GM23248 (cell line): Measurements from ENCODE around the gene FAM117A. TPM values are rescaled to one million over a fixed set of nuclear protein-coding genes. Genes with fewer than 3 reads are reported as not detected.
A peak's percentile ranks its signal among the peaks of the same experiment; 100 is the strongest.

Source experiments
- DNase-seq: peaks from one replicate; pipeline ENCODE4 v3.0.0-alpha.2; 2015
- H2AFZ ChIP-seq: fragments of 200-600 bp; sonication (generic); 2 replicates; pipeline ENCODE4 v1.6.1; 2016; ENCODE audit warnings: antibody characterized with exemption
- H3F3A ChIP-seq: fragments of 200-600 bp; sonication (generic); 2 replicates; pipeline ENCODE4 v1.6.1; 2016; ENCODE audit warnings: mild to moderate bottlenecking, antibody characterized with exemption, mixed run types; ENCODE audit not compliant: insufficient read depth
- H3K27ac ChIP-seq: fragments of 200-600 bp; sonication (generic); 2 replicates; pipeline ENCODE4 v1.5.1; 2016; ENCODE audit warnings: mild to moderate bottlenecking
- H3K27me3 ChIP-seq: fragments of 200-600 bp; sonication (generic); replicated peaks from 2 replicates; pipeline ENCODE4 v1.6.1; 2016; ENCODE audit warnings: mild to moderate bottlenecking; ENCODE audit not compliant: insufficient read depth
- H3K36me3 ChIP-seq: fragments of 200-600 bp; sonication (generic); 2 replicates; pipeline ENCODE4 v1.6.1; 2016; ENCODE audit warnings: low read depth, mild to moderate bottlenecking
- H3K4me1 ChIP-seq: fragments of 200-600 bp; sonication (generic); 2 replicates; pipeline ENCODE4 v1.6.1; 2016; ENCODE audit warnings: mild to moderate bottlenecking; ENCODE audit not compliant: insufficient read depth
- H3K4me2 ChIP-seq: fragments of 200-600 bp; sonication (generic); one replicate; pipeline ENCODE4 v1.6.1; 2016; ENCODE audit warnings: mild to moderate bottlenecking; ENCODE audit not compliant: unreplicated experiment
- H3K4me3 ChIP-seq: fragments of 200-600 bp; sonication (generic); 2 replicates; pipeline ENCODE4 v1.5.1; 2016; ENCODE audit warnings: mild to moderate bottlenecking
- H3K79me2 ChIP-seq: fragments of 200-600 bp; sonication (generic); 2 replicates; pipeline ENCODE4 v1.6.1; 2016; ENCODE audit warnings: mild to moderate bottlenecking; ENCODE audit not compliant: insufficient read depth
- H3K9ac ChIP-seq: fragments of 200-600 bp; sonication (generic); 2 replicates; pipeline ENCODE4 v1.6.1; 2016; ENCODE audit warnings: mild to moderate bottlenecking
- H3K9me2 ChIP-seq: fragments of 200-600 bp; sonication (generic); 2 replicates; pipeline ENCODE4 v1.6.1; 2016; ENCODE audit warnings: mixed run types, mild to moderate bottlenecking, moderate library complexity; ENCODE audit not compliant: insufficient read depth
- H3K9me3 ChIP-seq: fragments of 200-600 bp; sonication (generic); one replicate; pipeline ENCODE4 v1.6.1; 2017; ENCODE audit warnings: low read depth
- H4K20me1 ChIP-seq: fragments of 200-600 bp; sonication (generic); 2 replicates; pipeline ENCODE4 v1.6.0; 2016; ENCODE audit not compliant: insufficient read depth
- EZH2 ChIP-seq: fragments of 200-600 bp; sonication (generic); IDR thresholded peaks from 2 replicates; pipeline ENCODE4 v1.6.1; 2018; ENCODE audit warnings: antibody characterized with exemption, mild to moderate bottlenecking; ENCODE audit not compliant: insufficient read depth, poor library complexity, severe bottlenecking
- EZH2phosphoT487 ChIP-seq: fragments of 200-600 bp; sonication (generic); IDR thresholded peaks from 2 replicates; pipeline ENCODE4 v1.6.1; 2018; ENCODE audit warnings: antibody characterized with exemption, moderate library complexity, mild to moderate bottlenecking, low read depth; ENCODE audit not compliant: insufficient read depth
- WGBS, 2 experiments: methylation state at CpG; one replicate each; pipeline ENCODE4 v1.1.6; 2015 to 2017; ENCODE audit warnings: low lambda C conversion rate in 2 of 2, low coverage in 1 of 2; ENCODE audit errors: missing lambda C conversion rate in 2 of 2; 5-methylcytosine and 5-hydroxymethylcytosine counted together
- in situ Hi-C: fragments of 300-500 bp; cut with MboI; formaldehyde crosslinking; loops from 2 replicates; pipeline ENCODE4 v1.15.0; 2020
- polyA plus RNA-seq: library from polyadenylated mRNA; unstranded; fragments of >200 nt; fragmentation: Nextera tagmentation; extraction: Ambion mirVana; gene quantifications from 2 replicates; pipeline ENCODE4 v1.2.1, GENCODE V29; 2016
- total RNA-seq: library from RNA; depleted of rRNA; stranded (reverse); fragments of >200 nt; shearing (Covaris generic); gene quantifications from 2 replicates; pipeline ENCODE4 v1.2.3, GENCODE V29; 2014

Gene FAM117A
- total and polyA plus RNA-seq, 2 experiments from 2014 or later: 1.8 to 4.0 TPM

- no peak for DNase-seq
- Histone ChIP-seq H2AFZ (no peak overlapping the region), H3K79me2 (no peaks in the 10 kb centered on the region), H3K27me3 (no peaks in the 10 kb centered on the region), H3K9me2 (no peaks in the 10 kb centered on the region), H3K4me1 (no peaks in the 10 kb centered on the region), H3K4me2 (no peak overlapping the region), H3F3A (0 out of 2 replicates have a peak, but pooled peaks cover 4% of the 10 kb centered on the region), H3K9me3 (no peaks in the 10 kb centered on the region), H4K20me1 (no peaks in the 10 kb centered on the region), H3K4me3 (no peak overlapping the region), H3K36me3 (peaks cover 8% of the 10 kb centered on the region), H3K27ac (no peak overlapping the region), H3K9ac (no peak overlapping the region)
- TF ChIP-seq EZH2: no peak
- no peak for TF ChIP-seq EZH2phosphoT487
- in situ Hi-C loops: loop anchor here (10.0 kb wide), 1 partner anchor 273 kb away; no protein-coding TSS in a partner anchor
- 66 to 71% methylated on average over 6 of the region's 6 CpGs for WGBS, 2 experiments
These were observed 65.9 kb downstream of the FAM117A start for GRCh38 chr17:49698005-49698404.

- no peaks in the 10 kb centered on the region for H3K4me1 ChIP-seq
- no peak overlapping the region for H3K4me2 ChIP-seq
- peaks cover 7% of the 10 kb centered on the region for H3K36me3 ChIP-seq
- no peak overlapping the region for H2AFZ ChIP-seq
- no peaks in the 10 kb centered on the region for H3K9me2 ChIP-seq
- H3K4me3 ChIP-seq: no peak overlapping the region
- no peak overlapping the region for H3K9ac ChIP-seq
- no peaks in the 10 kb centered on the region for H3K9me3 ChIP-seq
- DNase-seq: no peak
- H3K27ac ChIP-seq: no peak overlapping the region
- no peak for TF ChIP-seq EZH2phosphoT487
- TF ChIP-seq EZH2: no peak
- H3K27me3 ChIP-seq: no peaks in the 10 kb centered on the region
- H3K79me2 ChIP-seq: no peaks in the 10 kb centered on the region
- 0 out of 2 replicates have a peak, but pooled peaks cover 4% of the 10 kb centered on the region for H3F3A ChIP-seq
- H4K20me1 ChIP-seq: no peaks in the 10 kb centered on the region
- WGBS, 2 experiments: 69 to 75% methylated on average over 8 of the region's 8 CpGs
- in situ Hi-C loops: loop anchor here (10.0 kb wide), 1 partner anchor 271 kb away; no protein-coding TSS in a partner anchor
These were observed 67.6 kb downstream of the FAM117A start for GRCh38 chr17:49696233-49696761.

GRCh38 chr17:49695698-49696232 lies 68.2 kb downstream of the FAM117A start:
- no peak for DNase-seq
- in situ Hi-C loops: loop anchor here (10.0 kb wide), 1 partner anchor 271 kb away; no protein-coding TSS in a partner anchor
- H3K79me2 ChIP-seq: no peaks in the 10 kb centered on the region
- 38 to 47% methylated on average over 5 of the region's 5 CpGs for WGBS, 2 experiments
- no peak overlapping the region for H3K9ac ChIP-seq
- H3K9me3 ChIP-seq: no peaks in the 10 kb centered on the region
- no peak overlapping the region for H3K4me2 ChIP-seq
- no peak for TF ChIP-seq EZH2phosphoT487
- TF ChIP-seq EZH2: no peak
- H3K4me3 ChIP-seq: no peak overlapping the region
- no peaks in the 10 kb centered on the region for H3K4me1 ChIP-seq
- 0 out of 2 replicates have a peak, but pooled peaks cover 2% of the 10 kb centered on the region for H3F3A ChIP-seq
- peaks cover 1% of the 10 kb centered on the region; the same call in 1 of the 2 replicates for H3K36me3 ChIP-seq
- no peaks in the 10 kb centered on the region for H3K9me2 ChIP-seq
- H2AFZ ChIP-seq: no peak overlapping the region
- H3K27me3 ChIP-seq: no peaks in the 10 kb centered on the region
- no peaks in the 10 kb centered on the region for H4K20me1 ChIP-seq
- no peak overlapping the region for H3K27ac ChIP-seq

- Histone ChIP-seq H3K9me2 (no peaks in the 10 kb centered on the region), H3K27me3 (no peaks in the 10 kb centered on the region), H3F3A (no peaks in the 10 kb centered on the region), H3K27ac (no peak overlapping the region), H3K9me3 (no peaks in the 10 kb centered on the region), H4K20me1 (no peaks in the 10 kb centered on the region), H3K9ac (no peak overlapping the region), H3K4me3 (no peak overlapping the region), H3K4me2 (no peak overlapping the region), H3K4me1 (no peaks in the 10 kb centered on the region), H3K79me2 (no peaks in the 10 kb centered on the region), H2AFZ (no peak overlapping the region), H3K36me3 (no peaks in the 10 kb centered on the region)
- peak; percentile 50 for DNase-seq
- no peak for TF ChIP-seq EZH2phosphoT487
- no peak for TF ChIP-seq EZH2
- in situ Hi-C loops: loop anchor here (10.0 kb wide), 1 partner anchor 270 kb away; no protein-coding TSS in a partner anchor
- 11% methylated on average over 16 of the region's 16 CpGs for WGBS, 2 experiments
These were observed 68.9 kb downstream of the FAM117A start for GRCh38 chr17:49694847-49695697.
